GM10248 (cell line): ENCODE measurements around the gene HYAL1.
A peak's percentile ranks its signal among the peaks of the same experiment; 100 is the strongest.

Experiments used
- CTCF ChIA-PET: fragments of 300-600 bp; sonication (Branson Sonifier 250); formaldehyde crosslinking; extraction: SDS; loops from one replicate; lab custom pipeline; 2021; ENCODE audit warnings: antibody characterized with exemption; lab: Yijun Ruan, JAX
- POLR2A ChIA-PET: fragments of 350-650 bp; sonication (Branson Sonifier 250); formaldehyde crosslinking; extraction: SDS; loops from one replicate; lab custom pipeline; 2020; ENCODE audit warnings: antibody characterized with exemption; lab: Yijun Ruan, JAX
- DNase-seq: peaks from one replicate; pipeline ENCODE4 v3.0.0; 2012; ENCODE audit errors: extremely low spot score
- TF ChIP-seq, protein P1 (sequence below): IDR thresholded peaks from 2 replicates; pipeline ENCODE4 v1.5.1; 2012; ENCODE audit warnings: mild to moderate bottlenecking, low read depth; ENCODE audit errors: extremely low read depth, missing control alignments, control extremely low read depth

The HYAL1 gene

DNA sequence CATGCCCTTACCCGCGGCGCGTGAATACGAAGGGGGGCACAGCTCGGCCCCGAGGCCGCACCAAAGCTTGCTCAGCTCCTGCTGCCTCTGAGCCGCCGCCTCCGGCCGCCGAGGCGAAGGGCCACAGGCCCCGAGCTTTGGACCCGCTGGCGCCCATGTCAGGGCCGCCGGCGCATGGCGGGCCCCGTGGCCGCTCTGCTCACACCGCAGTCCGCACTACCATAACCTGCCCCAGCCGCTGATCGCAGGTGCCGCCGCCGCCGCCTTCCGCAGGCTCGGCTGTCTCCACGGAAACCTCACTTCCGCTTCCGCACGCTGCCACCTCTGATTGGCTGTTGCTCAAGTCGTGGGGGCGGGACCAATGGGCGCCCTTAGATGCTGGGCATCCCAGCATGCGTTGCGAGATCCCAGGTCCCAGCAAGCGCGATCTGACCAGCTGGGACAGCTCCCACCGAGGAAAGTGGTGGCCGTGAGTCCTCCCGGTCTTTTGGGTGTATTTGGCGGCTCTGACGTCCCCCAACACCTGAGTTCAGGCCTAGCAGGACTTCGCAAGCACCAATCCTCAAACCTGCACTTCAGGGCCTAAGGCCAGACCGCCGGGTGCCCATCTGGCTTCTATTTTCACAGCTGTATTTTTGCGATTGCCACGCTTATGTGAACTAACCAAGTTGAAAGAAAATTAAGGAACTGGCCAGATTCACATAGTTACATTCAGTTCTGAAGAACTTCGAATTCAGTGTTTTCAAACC is 24.7 kb upstream of the HYAL1 start, which contains the start of gene TUSC2:
TUSC2 (minus strand) TSS at position 281 of the 749 bp plus-strand sequence; CDS start at position 157, 124 bp downstream.
- TF ChIP-seq, protein P1, sequence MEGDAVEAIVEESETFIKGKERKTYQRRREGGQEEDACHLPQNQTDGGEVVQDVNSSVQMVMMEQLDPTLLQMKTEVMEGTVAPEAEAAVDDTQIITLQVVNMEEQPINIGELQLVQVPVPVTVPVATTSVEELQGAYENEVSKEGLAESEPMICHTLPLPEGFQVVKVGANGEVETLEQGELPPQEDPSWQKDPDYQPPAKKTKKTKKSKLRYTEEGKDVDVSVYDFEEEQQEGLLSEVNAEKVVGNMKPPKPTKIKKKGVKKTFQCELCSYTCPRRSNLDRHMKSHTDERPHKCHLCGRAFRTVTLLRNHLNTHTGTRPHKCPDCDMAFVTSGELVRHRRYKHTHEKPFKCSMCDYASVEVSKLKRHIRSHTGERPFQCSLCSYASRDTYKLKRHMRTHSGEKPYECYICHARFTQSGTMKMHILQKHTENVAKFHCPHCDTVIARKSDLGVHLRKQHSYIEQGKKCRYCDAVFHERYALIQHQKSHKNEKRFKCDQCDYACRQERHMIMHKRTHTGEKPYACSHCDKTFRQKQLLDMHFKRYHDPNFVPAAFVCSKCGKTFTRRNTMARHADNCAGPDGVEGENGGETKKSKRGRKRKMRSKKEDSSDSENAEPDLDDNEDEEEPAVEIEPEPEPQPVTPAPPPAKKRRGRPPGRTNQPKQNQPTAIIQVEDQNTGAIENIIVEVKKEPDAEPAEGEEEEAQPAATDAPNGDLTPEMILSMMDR = no peak
- peak; percentile 97 for DNase-seq
- POLR2A ChIA-PET = interaction anchor here (0.7 to 2.5 kb wide), 5 partner anchors 9 to 109 kb away, joined by 4 to 30 read pairs (median 5); partner anchors contain the start of genes CYB561D2 and NPRL2
- CTCF ChIA-PET = interaction anchor here (1.0 to 2.7 kb wide), 11 partner anchors 8 to 82 kb away, joined by 3 to 5 read pairs (median 3); no protein-coding TSS in a partner anchor

DNA sequence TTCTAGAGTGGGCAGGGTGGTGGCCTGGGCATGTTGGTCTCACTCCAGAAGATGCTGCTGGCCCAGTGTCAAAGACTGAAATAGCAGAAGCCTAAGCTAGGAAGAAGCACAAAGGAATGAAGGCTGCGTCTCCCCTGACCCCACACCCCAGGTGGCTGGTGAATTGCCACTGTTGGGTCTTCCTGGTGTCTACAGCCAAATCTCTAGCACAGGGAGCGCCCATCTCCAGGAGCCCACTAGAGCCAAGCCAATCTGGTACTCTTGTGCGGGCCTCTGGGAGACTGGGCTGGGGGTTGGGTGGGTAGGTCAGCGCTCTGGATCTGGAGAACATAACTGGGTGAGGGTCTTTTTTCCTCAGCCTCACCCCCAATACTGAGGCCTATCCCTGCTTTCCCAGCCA is 23.8 kb upstream of the HYAL1 start:
- POLR2A ChIA-PET = interaction anchor here (1.2 to 2.5 kb wide), 3 partner anchors 10 to 92 kb away, joined by 4 to 30 read pairs (median 5); partner anchors contain the start of genes CYB561D2 and NPRL2
- CTCF ChIA-PET = interaction anchor here (1.1 to 1.4 kb wide), 5 partner anchors 8 to 81 kb away, joined by 3 to 5 read pairs (median 3); no protein-coding TSS in a partner anchor
- TF ChIP-seq, protein P1 = no peak
- DNase-seq = no peak

DNA sequence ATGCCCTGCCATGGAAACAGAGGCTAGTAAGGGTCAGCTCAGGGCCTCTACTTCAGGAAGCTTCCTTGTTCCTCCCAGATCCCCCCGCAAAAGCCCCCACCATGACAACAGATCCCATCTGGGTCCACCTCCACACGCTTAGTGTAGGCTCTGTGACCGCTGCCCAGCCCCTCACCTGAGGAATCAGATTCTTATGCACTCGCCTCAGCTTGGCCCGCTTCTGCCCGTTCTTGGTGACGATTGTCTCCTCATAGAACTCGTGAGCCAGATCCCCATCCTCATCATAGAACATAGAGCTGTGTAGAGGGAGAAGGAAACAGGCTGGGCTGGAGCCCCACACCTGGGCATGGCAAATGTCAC is 22.8 kb upstream of the HYAL1 start:
- ChIA-PET POLR2A (interaction anchor here (0.6 kb wide), 1 partner anchor 63 kb away, joined by 5 read pairs; no protein-coding TSS in a partner anchor), CTCF (interaction anchor here (1.0 to 3.9 kb wide), 3 partner anchors 10 to 48 kb away, joined by 3 to 23 read pairs (median 3); partner anchors contain the start of genes HYAL3, LSMEM2 and NAA80)
- TF ChIP-seq, protein P1 = no peak
- DNase-seq = no peak

DNA sequence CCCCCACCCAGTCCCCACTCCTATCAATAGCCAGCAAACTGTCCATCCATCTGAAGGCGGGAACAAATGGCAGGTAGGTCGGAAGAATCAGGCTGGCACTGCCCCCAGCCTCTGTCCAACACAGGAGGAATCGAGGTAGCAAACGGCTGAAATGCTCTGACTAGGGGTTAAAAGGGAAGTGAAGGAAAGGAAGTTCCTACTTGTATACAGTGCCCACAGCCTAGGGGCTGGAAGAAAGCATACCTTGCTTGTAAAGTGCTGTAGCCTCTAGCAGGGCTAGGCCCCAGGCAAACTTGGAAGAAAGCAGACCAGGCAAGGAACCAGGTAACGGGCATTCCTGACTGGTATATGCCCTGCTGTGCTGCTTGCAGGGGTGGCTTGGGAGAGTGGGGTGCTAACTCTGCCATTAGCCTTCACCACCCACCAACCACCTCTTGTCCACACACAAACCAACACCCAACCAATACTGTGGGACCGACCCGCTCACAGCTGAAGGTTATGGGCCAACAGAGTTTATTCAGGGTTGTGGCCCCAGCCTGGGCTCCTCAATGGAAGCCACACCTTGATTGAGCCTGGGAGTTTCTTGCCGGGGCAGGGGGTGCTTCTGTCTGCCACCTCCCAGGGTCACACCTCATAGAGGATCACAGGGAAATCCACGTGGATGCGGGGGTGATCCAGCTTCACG is 22.3 kb upstream of the HYAL1 start:
- TF ChIP-seq, protein P1 = no peak
- CTCF ChIA-PET = interaction anchor here (0.6 to 3.9 kb wide), 11 partner anchors 11 to 90 kb away, joined by 3 to 41 read pairs (median 5); partner anchors contain the start of genes GNAI2, HYAL3, LSMEM2 and NAA80
- DNase-seq = no peak
- POLR2A ChIA-PET = interaction anchor here (0.6 kb wide), 1 partner anchor 62 kb away, joined by 5 read pairs; no protein-coding TSS in a partner anchor

DNA sequence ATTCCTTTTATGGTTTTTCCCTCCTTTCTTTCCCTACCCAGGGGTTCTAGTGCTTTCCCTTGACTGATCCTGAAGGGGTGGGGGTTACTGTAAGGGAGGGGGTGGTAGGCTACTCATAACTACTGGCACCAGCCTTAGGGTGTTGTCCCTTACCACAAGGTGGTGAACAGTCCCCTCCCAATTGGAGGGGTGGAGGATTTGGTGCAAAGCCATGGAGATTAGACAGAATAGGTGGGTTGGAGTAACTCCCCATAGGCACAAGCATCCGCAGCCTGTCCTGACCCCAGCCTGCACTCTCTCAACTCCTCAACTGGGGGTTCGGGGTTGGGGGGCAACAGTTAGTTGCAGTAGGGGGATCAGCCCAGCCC is 21.7 kb upstream of the HYAL1 start:
- CTCF ChIA-PET = interaction anchor here (0.6 to 3.9 kb wide), 18 partner anchors 9 to 267 kb away, joined by 3 to 41 read pairs (median 4); partner anchors contain the start of genes GNAI2, HYAL3, NAA80 and RASSF1
- POLR2A ChIA-PET = no interaction called here
- DNase-seq = no peak
- TF ChIP-seq, protein P1 = no peak
